T-cell (primary cell): ENCODE measurements around the gene EPC2. TPM values are rescaled to one million over a fixed set of nuclear protein-coding genes. Genes with fewer than 3 reads are reported as not detected.

Source experiments
- ATAC-seq, 4 experiments: fragments of 200-7000 bp in 3 of 4; fragments of 150-1000 bp in 1 of 4; cut with Tn5 transposase; replicated peaks in 1 of 4; 1 replicate in 3 of 4; 2 replicates in 1 of 4; pipeline ENCODE4 v1.10.0; 2021; ENCODE audit warnings: moderate library complexity in 3 of 4, mild to moderate bottlenecking in 2 of 4, moderate number of reproducible peaks in 1 of 4
- CTCF ChIA-PET, 2 donors: fragments of 300-600 bp; sonication (Branson Sonifier 250); formaldehyde crosslinking; loops; one replicate each; lab custom pipeline; 2022; ENCODE audit warnings: antibody characterized with exemption in 2 of 2; lab: Charles Lee
- POLR2A ChIA-PET, 2 donors: fragments of 300-600 bp; sonication (Branson Sonifier 250); formaldehyde crosslinking; loops; one replicate each; lab custom pipeline; 2022; ENCODE audit warnings: antibody characterized with exemption in 2 of 2; lab: Charles Lee
- DNase-seq, 35 experiments: peaks; one replicate each; pipeline versions ENCODE4 v3.0.0 to v3.0.0-alpha.2; 2013 to 2023
- H3K27ac ChIP-seq: one replicate; pipeline ENCODE4 v1.5.1; 2013; ENCODE audit warnings: low read length
- H3K27me3 ChIP-seq, 2 experiments: replicated peaks in 1 of 2; 1 replicate in 1 of 2; 2 replicates in 1 of 2; pipeline versions ENCODE4 v1.6.1 to v1.7.0; 2013; ENCODE audit warnings: low read length in 1 of 2, mixed read lengths in 1 of 2; ENCODE audit not compliant: control insufficient read depth in 2 of 2, insufficient read depth in 2 of 2; ENCODE audit errors: extremely low read depth in 1 of 2
- H3K36me3 ChIP-seq, 2 donors: 1 replicate in 1 of 2; 2 replicates in 1 of 2; pipeline versions ENCODE4 v1.6.1 to v1.7.0; 2013; ENCODE audit warnings: low read length in 1 of 2; ENCODE audit not compliant: control insufficient read depth in 2 of 2, insufficient read depth in 1 of 2; ENCODE audit errors: extremely low read depth in 1 of 2
- H3K4me1 ChIP-seq, 2 experiments: 1 replicate in 1 of 2; 2 replicates in 1 of 2; pipeline versions ENCODE4 v1.6.1 to v1.7.0; 2013; ENCODE audit warnings: low read length in 2 of 2, mixed read lengths in 1 of 2; ENCODE audit not compliant: insufficient read depth in 2 of 2, control insufficient read depth in 1 of 2; ENCODE audit errors: extremely low read depth in 1 of 2
- H3K4me3 ChIP-seq, 2 donors: 1 replicate in 1 of 2; 2 replicates in 1 of 2; pipeline versions ENCODE4 v1.5.1 to v1.7.0; 2013; ENCODE audit warnings: mild to moderate bottlenecking in 2 of 2, low read length in 1 of 2, moderate library complexity in 1 of 2; ENCODE audit not compliant: control insufficient read depth in 1 of 2; ENCODE audit errors: extremely low read depth in 1 of 2
- H3K9me3 ChIP-seq: 2 replicates; pipeline ENCODE4 v1.7.0; 2013
- H3K27ac Mint-ChIP-seq, 2 donors: one replicate each; pipeline ENCODE4 v1.8.0; 2020 to 2021; ENCODE audit warnings: mild to moderate bottlenecking in 2 of 2, mixed read lengths in 2 of 2
- H3K27me3 Mint-ChIP-seq, 2 donors: one replicate each; pipeline ENCODE4 v1.8.0; 2021 to 2022; ENCODE audit warnings: mixed read lengths in 2 of 2
- H3K36me3 Mint-ChIP-seq: one replicate; pipeline ENCODE4 v1.8.0; 2021; ENCODE audit warnings: mixed read lengths
- H3K4me1 Mint-ChIP-seq, 3 donors: one replicate each; pipeline ENCODE4 v1.8.0; 2020 to 2022; ENCODE audit warnings: mixed read lengths in 3 of 3, mild to moderate bottlenecking in 1 of 3
- H3K4me3 Mint-ChIP-seq, 3 donors: one replicate each; pipeline ENCODE4 v1.8.0; 2020 to 2022; ENCODE audit warnings: mild to moderate bottlenecking in 3 of 3, mixed read lengths in 3 of 3, moderate library complexity in 3 of 3
- H3K9me3 Mint-ChIP-seq, 3 donors: one replicate each; pipeline ENCODE4 v1.8.0; 2020 to 2022; ENCODE audit warnings: mixed read lengths in 3 of 3
- WGBS: methylation state at CpG from one replicate; pipeline ENCODE4 v1.1.5; 2013; ENCODE audit warnings: missing lambda C conversion rate; ENCODE audit not compliant: insufficient coverage; 5-methylcytosine and 5-hydroxymethylcytosine counted together
- total RNA-seq, 35 experiments: library from RNA in 6 of 35; stranded (reverse) in 6 of 35; fragments of 120-200 nt in 1 of 35; gene quantifications; one replicate each; pipeline versions ENCODE4 v1.2.1 to v1.2.4 and lab custom pipeline; 2013 to 2026

The EPC2 gene
- total RNA-seq, 5 donors from 2014 or later (not counting 1 experiment from before 2014, with no cell fraction given), result 54.3 to 84.3 (median 66.9) TPM

GRCh38 chr2:148651972-148652371 is 7.4 kb downstream of the EPC2 start:
- CTCF ChIA-PET, result no interaction called here

GRCh38 chr2:148653437-148653836 is 8.9 kb downstream of the EPC2 start:
- H3K9me3 ChIP-seq, result no peaks in the 10 kb centered on the region
- peaks cover 26 to 32% of the 10 kb centered on the region in 2 experiments for H3K4me1 ChIP-seq
- WGBS, result no CpG with 5 or more reads among the region's 2 CpGs
- peaks cover 4% of the 10 kb centered on the region for H3K36me3 Mint-ChIP-seq
- no peaks in the 10 kb centered on the region for H3K27me3 Mint-ChIP-seq
- peak overlapping the region; percentile 32 to 38 (median 37) for H3K4me3 Mint-ChIP-seq
- ChIA-PET CTCF (no interaction called here), POLR2A (interaction anchor here in 1 of 2 donors (0.7 kb wide), 1 partner anchor 70 kb away, joined by 3 read pairs; no protein-coding TSS in a partner anchor)
- no peaks in the 10 kb centered on the region for H3K36me3 ChIP-seq
- peak in 1 of 4 experiments; percentile 16 for ATAC-seq
- H3K27me3 ChIP-seq, result no peaks in the 10 kb centered on the region
- H3K4me3 ChIP-seq, result no peak overlapping the region
- H3K9me3 Mint-ChIP-seq, result no peaks in the 10 kb centered on the region
- H3K27ac Mint-ChIP-seq, result peak overlapping the region; percentile 23 to 60
- H3K4me1 Mint-ChIP-seq, result peaks cover 94 to 100% (median 94%) of the 10 kb centered on the region in 3 donors
- H3K27ac ChIP-seq, result no peak overlapping the region
- no peak for DNase-seq

More at GRCh38 chr2:148651972-148652371, 7.4 kb downstream of the EPC2 start:
- peaks cover 9% of the 10 kb centered on the region for H3K36me3 Mint-ChIP-seq
- H3K4me1 Mint-ChIP-seq, result peaks cover 88 to 92% (median 88%) of the 10 kb centered on the region in 3 donors
- H3K27me3 Mint-ChIP-seq, result no peaks in the 10 kb centered on the region
- H3K4me1 ChIP-seq, result peaks cover 27 to 29% of the 10 kb centered on the region in 2 experiments
- no peaks in the 10 kb centered on the region for H3K27me3 ChIP-seq
- no peaks in the 10 kb centered on the region for H3K9me3 Mint-ChIP-seq
- no CpG with 5 or more reads among the region's 2 CpGs for WGBS
- DNase-seq (no peak), ATAC-seq (peak in 1 of 4 experiments; percentile 28)
- H3K27ac ChIP-seq, result no peak overlapping the region
- H3K4me3 ChIP-seq, result no peak overlapping the region
- POLR2A ChIA-PET, result interaction anchor here in 1 of 2 donors (0.6 to 1.0 kb wide), 2 partner anchors 11 to 630 kb away, joined by 3 read pairs; no protein-coding TSS in a partner anchor
- peak overlapping the region in 1 of 2 donors; percentile 9 for H3K27ac Mint-ChIP-seq
- no peaks in the 10 kb centered on the region for H3K9me3 ChIP-seq
- H3K4me3 Mint-ChIP-seq, result peak overlapping the region; percentile 22 to 38 (median 28)
- no peaks in the 10 kb centered on the region for H3K36me3 ChIP-seq

- POLR2A ChIA-PET, result interaction anchor here in 1 of 2 donors (0.7 kb wide), 1 partner anchor 8 kb away, joined by 3 read pairs; no protein-coding TSS in a partner anchor
- Mint-ChIP-seq H3K9me3 (no peaks in the 10 kb centered on the region), H3K4me3 (peak overlapping the region in 1 of 3 donors; percentile 38), H3K4me1 (peaks cover 91 to 100% (median 92%) of the 10 kb centered on the region in 3 donors), H3K27me3 (no peaks in the 10 kb centered on the region), H3K27ac (no peak overlapping the region), H3K36me3 (no peaks in the 10 kb centered on the region)
- Histone ChIP-seq H3K36me3 (no peaks in the 10 kb centered on the region), H3K4me3 (no peak overlapping the region), H3K9me3 (no peaks in the 10 kb centered on the region), H3K27ac (no peak overlapping the region), H3K4me1 (peaks cover 27 to 36% of the 10 kb centered on the region in 2 experiments), H3K27me3 (no peaks in the 10 kb centered on the region)
- WGBS, result 96% methylated on average over 4 of the region's 6 CpGs
- CTCF ChIA-PET, result interaction anchor here in 1 of 2 donors (0.7 kb wide), 1 partner anchor 8 kb away, joined by 3 read pairs; no protein-coding TSS in a partner anchor
- DNase-seq, result no peak
- ATAC-seq, result no peak
Measured at GRCh38 chr2:148654435-148654834, 9.9 kb downstream of the EPC2 start.

- peaks cover 29 to 45% of the 10 kb centered on the region in 2 experiments for H3K4me1 ChIP-seq
- Mint-ChIP-seq H3K27ac (peak overlapping the region; percentile 7 to 53), H3K27me3 (no peaks in the 10 kb centered on the region), H3K9me3 (no peaks in the 10 kb centered on the region), H3K4me1 (peaks cover 91 to 98% (median 92%) of the 10 kb centered on the region in 3 donors), H3K4me3 (peak overlapping the region; percentile 6 to 38 (median 19)), H3K36me3 (no peaks in the 10 kb centered on the region)
- H3K27me3 ChIP-seq, result no peaks in the 10 kb centered on the region
- H3K9me3 ChIP-seq, result no peaks in the 10 kb centered on the region
- H3K4me3 ChIP-seq, result no peak overlapping the region
- ATAC-seq (no peak), DNase-seq (no peak)
- 100% methylated on average over 1 of the region's 1 CpG for WGBS
- H3K36me3 ChIP-seq, result no peaks in the 10 kb centered on the region
- POLR2A ChIA-PET, result interaction anchor here (0.6 to 3.8 kb wide), 3 partner anchors 10 to 270 kb away, joined by 3 to 42 read pairs (median 3); no protein-coding TSS in a partner anchor
- H3K27ac ChIP-seq, result no peak overlapping the region
- CTCF ChIA-PET, result interaction anchor here in 1 of 2 donors (1.1 to 2.2 kb wide), 2 partner anchors 11 to 19 kb away, joined by 3 to 24 read pairs; no protein-coding TSS in a partner anchor
Measured at GRCh38 chr2:148656516-148656915, 12.0 kb downstream of the EPC2 start.

GRCh38 chr2:148658807-148659722 is 14.5 kb downstream of the EPC2 start:
- Mint-ChIP-seq H3K27ac (peak overlapping the region; percentile 76 to 92), H3K4me3 (peak overlapping the region; percentile 34 to 55 (median 46)), H3K9me3 (no peaks in the 10 kb centered on the region), H3K4me1 (peaks cover 80 to 81% (median 80%) of the 10 kb centered on the region in 3 donors), H3K36me3 (peaks cover 10% of the 10 kb centered on the region), H3K27me3 (no peaks in the 10 kb centered on the region)
- H3K4me3 ChIP-seq, result no peak overlapping the region
- H3K4me1 ChIP-seq, result peaks cover 18 to 33% of the 10 kb centered on the region in 2 experiments
- DNase-seq, result peak in 1 of 35 experiments; percentile 65
- ChIA-PET CTCF (interaction anchor here in 1 of 2 donors (1.0 to 1.5 kb wide), 2 partner anchors 13 to 14 kb away, joined by 4 to 13 read pairs; no protein-coding TSS in a partner anchor), POLR2A (interaction anchor here (1.0 to 3.8 kb wide), 2 partner anchors 13 kb away, joined by 6 to 42 read pairs; no protein-coding TSS in a partner anchor)
- peak; percentile 65 to 87 (median 80) for ATAC-seq
- no peaks in the 10 kb centered on the region for H3K9me3 ChIP-seq
- WGBS, result no CpG with 5 or more reads among the region's 2 CpGs
- H3K36me3 ChIP-seq, result no peaks in the 10 kb centered on the region
- H3K27ac ChIP-seq, result peak overlapping the region; percentile 44
- H3K27me3 ChIP-seq, result no peaks in the 10 kb centered on the region

GRCh38 chr2:148660999-148661398 is 16.4 kb downstream of the EPC2 start:
- Mint-ChIP-seq H3K27me3 (no peaks in the 10 kb centered on the region), H3K4me1 (peaks cover 69 to 82% (median 80%) of the 10 kb centered on the region in 3 donors), H3K27ac (peak overlapping the region; percentile 35 to 50), H3K9me3 (no peaks in the 10 kb centered on the region), H3K4me3 (peak overlapping the region in 1 of 3 donors; percentile 2), H3K36me3 (peaks cover 10% of the 10 kb centered on the region)
- Histone ChIP-seq H3K36me3 (no peaks in the 10 kb centered on the region), H3K4me3 (no peak overlapping the region), H3K9me3 (no peaks in the 10 kb centered on the region), H3K27ac (no peak overlapping the region), H3K4me1 (peaks cover 21 to 37% of the 10 kb centered on the region in 2 experiments), H3K27me3 (no peaks in the 10 kb centered on the region)
- ATAC-seq (no peak), DNase-seq (no peak)
- ChIA-PET CTCF (interaction anchor here (0.6 to 2.0 kb wide), 6 partner anchors 12 to 296 kb away, joined by 3 to 15 read pairs (median 5); no protein-coding TSS in a partner anchor), POLR2A (interaction anchor here (0.6 to 1.7 kb wide), 6 partner anchors 10 to 863 kb away, joined by 3 to 13 read pairs (median 4); partner anchors contain the start of genes MBD5 (in 1 of the 2) and ORC4 (in 1 of the 2))
